Astrocyte of the hippocampus (primary cell): ENCODE results near the gene KLF6.

Source experiments
- DNase-seq: peaks from one replicate; pipeline ENCODE4 v3.0.0; 2011; ENCODE audit warnings: low read depth, low spot score

Gene KLF6

DNA sequence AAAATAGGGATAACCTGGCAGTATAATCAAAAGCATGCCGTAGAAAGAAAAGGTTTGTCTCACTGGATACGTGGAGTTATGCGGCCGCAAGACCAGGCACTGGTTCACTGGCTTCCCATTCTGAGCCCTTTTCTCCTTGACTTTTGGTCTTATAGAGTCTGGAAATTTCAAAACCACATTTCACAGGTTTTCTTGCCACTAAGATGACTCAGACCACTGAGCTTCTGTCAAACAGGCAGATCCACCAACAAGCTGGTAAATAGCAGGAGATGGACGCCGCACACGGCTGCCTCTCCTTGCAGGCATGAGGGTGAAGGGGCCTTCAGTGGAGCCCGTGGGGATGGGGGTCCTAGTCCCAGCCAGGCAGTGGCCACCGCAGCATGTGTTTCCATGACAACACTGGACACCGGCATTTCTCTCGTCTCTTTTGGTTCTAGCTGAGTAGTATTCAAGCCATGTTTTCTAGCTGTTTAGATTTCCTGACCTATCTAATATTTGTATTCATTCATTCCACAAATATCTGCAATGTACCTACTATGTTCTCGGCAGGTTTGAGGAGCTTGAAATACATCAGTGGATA lies 55.5 kb downstream of the KLF6 start:
- peak; percentile 67 for DNase-seq

DNA sequence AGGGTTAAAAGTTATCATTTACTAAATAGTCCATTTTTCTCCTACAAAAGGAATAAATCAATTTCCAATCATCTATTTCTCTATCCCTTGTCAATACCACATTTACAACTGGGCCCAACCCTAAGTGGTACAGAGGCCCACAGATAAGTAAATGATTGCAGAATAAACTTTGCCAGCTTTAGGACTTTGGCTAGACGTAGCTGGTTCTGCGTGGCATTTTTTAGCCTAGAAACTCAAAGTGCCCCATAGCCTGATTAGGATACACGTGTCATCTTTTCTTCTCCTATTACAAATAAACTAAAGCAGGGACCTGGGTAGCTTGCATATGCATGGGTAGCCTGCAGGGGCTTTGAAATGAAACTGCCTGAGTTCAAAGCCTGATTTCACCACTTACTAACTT lies 56.4 kb downstream of the KLF6 start:
- DNase-seq: no peak

DNA sequence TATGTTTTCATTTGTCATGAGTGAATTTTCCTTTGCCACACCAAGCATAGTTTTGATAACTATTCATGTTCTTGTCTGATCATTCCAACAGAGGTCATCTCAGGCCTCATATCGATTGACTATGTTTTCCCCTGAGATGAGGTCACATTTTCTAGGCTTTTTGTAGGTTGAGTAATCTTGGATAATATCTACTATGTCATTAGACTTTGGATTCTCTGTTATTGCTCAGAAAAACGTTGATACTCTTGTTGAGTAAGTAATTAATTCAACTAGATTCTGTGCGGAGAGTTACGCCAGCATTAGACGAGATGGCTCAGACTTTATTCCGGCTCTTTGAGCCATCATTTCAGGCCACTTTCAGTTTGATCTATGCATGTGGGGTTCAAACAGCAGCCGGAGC lies 57.7 kb downstream of the KLF6 start:
- DNase-seq: no peak
